ENCODE results near the gene DOCK10. TPM values are rescaled to one million over a fixed set of nuclear protein-coding genes. Genes with fewer than 3 reads are reported as not detected.
"Not testable (repeated sequence)": the region's sequence is repeated elsewhere in the genome, so short reads cannot be mapped to it uniquely, and the experiment has no call there.

Gene DOCK10
- polyA plus RNA-seq, 1 experiment, result 53.0 TPM

DNA sequence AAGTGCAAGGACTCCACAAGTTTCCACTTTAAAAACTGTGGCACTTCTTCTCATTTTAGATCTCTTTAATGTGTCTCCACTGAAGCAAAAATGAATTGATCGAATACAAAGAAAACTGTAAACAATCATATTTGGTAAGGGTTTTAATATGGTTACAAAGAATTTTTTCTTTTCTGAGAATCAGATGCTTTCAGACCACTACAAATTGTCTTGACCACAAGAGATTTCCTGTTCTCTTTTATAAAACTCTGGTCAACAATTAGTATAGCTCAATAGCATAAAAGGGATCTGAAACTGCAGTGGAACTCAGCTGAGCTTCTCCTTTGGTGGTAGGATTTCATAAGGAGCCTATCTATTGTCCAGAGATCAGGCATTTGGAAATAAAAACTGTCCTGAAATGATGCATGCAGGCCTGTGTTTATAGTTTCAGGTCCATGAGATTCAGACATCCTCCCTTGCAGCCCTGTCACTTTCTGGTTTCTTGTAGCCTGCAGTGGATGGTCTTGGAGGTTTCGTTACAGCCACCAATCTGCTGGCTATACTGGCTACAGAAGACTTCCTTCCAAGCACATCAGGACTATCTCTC is 120.0 kb downstream of the DOCK10 start:
- no peak for DNase-seq (ENCODE audit: low read depth, low spot score)
- CTCF ChIA-PET, result interaction anchor here (1.4 kb wide), 1 partner anchor 79 kb away, joined by 3 read pairs; no protein-coding TSS in a partner anchor
- no peak for TF ChIP-seq CTCF (IDR thresholded peaks at IDR 0.05; ENCODE audit: low read depth, low read length)
- POLR2A ChIA-PET, result no interaction called here
- Histone ChIP-seq H3K9me3 (ENCODE audit: control insufficient read depth, insufficient read depth, low read length) (no peaks in the 10 kb centered on the region), H3K4me3 (ENCODE audit: low read depth, low read length) (no peak overlapping the region), H3K27me3 (ENCODE audit: control insufficient read depth, insufficient read depth, low read length) (no peaks in the 10 kb centered on the region), H3K27ac (ENCODE audit: low read depth, low read length) (no peak overlapping the region)

DNA sequence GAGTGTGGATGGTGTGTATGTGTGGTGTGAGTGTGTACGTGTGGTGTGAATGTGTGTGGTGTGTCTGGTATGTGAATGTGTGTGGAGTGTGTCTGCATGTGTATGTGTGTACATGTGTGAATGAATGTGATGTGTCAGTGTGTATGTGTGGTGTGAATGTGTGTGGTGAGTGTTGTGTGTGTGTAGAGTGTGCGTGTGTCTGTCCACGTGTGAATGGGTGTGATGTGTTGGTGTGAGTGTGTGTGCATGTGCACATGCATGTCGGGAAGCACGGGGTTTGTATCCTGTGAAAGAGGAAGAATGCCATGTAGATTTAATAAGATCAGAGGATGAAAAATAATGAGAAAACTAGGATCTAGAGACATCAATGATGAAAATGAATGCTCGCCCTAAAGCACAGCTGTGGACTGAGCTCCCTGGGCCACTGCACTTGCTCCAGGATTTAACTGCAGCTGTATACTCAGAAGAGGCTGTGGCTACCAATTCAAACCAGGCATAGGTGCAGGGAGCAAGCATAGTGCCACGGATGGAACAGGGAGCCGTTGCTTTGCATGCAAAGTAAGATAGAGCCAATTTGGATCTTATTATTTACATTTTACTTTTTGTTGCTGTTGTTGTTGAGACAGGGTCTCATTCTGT is 122.7 kb downstream of the DOCK10 start:
- H3K9me3 ChIP-seq (ENCODE audit: control insufficient read depth, insufficient read depth, low read length), result no peaks in the 10 kb centered on the region
- no peak overlapping the region for H3K4me3 ChIP-seq (ENCODE audit: low read depth, low read length)
- DNase-seq (ENCODE audit: low read depth, low spot score), result no peak
- ChIA-PET CTCF (no interaction called here), POLR2A (no interaction called here)
- no peak for TF ChIP-seq CTCF (IDR thresholded peaks at IDR 0.05; ENCODE audit: low read depth, low read length)
- H3K27me3 ChIP-seq (ENCODE audit: control insufficient read depth, insufficient read depth, low read length), result no peaks in the 10 kb centered on the region
- no peak overlapping the region for H3K27ac ChIP-seq (ENCODE audit: low read depth, low read length)

DNA sequence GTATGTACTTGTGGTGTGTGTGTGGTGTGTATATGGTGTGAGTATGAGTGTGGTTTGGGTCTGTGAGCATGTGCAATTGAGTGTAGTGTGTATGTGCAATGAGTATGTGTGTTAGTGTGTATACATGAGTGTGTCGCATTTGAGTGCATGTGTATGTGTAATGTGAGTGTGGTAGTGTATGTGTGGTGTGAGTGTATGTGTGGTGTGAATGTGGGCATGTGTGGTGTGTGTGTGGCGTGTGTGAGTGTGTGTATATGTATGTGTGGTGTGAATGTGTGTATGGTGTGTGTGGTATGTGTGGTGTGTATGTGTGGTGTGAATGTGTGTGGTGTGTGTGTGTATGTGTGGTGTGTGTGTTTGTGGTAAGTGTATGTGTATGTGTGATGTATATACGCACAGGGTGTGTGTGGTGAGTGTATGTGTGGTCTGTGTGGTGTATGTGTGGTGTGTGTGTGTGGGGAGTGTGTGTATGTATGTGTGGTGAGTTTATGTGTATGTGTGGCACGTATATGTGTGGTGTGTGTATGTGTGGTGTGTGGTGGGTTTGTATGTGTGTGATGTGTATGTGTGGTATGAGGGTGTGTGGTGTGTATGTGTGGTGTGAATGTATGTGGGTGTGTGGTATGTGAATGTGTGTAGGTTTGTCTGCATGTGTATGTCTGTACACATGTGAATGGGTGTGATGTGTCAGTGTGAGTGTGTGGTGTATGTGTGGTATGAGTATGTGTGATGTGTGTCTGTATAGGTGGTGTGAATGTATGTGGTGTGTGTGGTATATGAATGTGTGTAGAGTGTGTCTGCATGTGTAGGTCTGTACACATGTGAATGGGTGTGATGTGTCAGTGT is 123.4 kb downstream of the DOCK10 start:
- DNase-seq (ENCODE audit: low read depth, low spot score), result no peak
- POLR2A ChIA-PET, result no interaction called here
- no peak overlapping the region for H3K4me3 ChIP-seq (ENCODE audit: low read depth, low read length)
- no peak for TF ChIP-seq CTCF (IDR thresholded peaks at IDR 0.05; ENCODE audit: low read depth, low read length)
- H3K27ac ChIP-seq (ENCODE audit: low read depth, low read length), result no peak overlapping the region
- no peaks in the 10 kb centered on the region for H3K27me3 ChIP-seq (ENCODE audit: control insufficient read depth, insufficient read depth, low read length)
- CTCF ChIA-PET, result no interaction called here
- H3K9me3 ChIP-seq (ENCODE audit: control insufficient read depth, insufficient read depth, low read length), result no peaks in the 10 kb centered on the region

DNA sequence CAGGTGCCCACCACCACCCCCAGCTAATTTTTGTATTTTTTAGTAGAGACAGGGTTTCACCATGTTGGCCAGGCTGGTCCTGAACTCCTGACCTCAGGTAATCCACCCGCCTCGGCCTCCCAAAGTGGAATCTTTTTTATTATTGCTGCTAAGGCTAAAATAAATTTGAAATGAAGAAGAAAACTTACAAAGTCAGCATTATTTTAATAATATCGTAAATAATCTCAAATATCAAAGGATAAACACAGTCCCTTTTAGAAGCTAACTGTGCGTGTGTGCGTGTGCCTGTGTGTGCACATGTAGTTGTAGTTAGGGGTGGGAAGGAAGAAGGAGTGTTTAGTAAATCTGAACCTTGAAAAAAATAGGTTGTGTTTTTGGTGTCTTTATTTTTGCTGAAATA is 125.0 kb downstream of the DOCK10 start:
- H3K27me3 ChIP-seq (ENCODE audit: control insufficient read depth, insufficient read depth, low read length); DNase-seq (ENCODE audit: low read depth, low spot score); H3K27ac ChIP-seq (ENCODE audit: low read depth, low read length); H3K4me3 ChIP-seq (ENCODE audit: low read depth, low read length); CTCF ChIA-PET; POLR2A ChIA-PET; H3K9me3 ChIP-seq (ENCODE audit: control insufficient read depth, insufficient read depth, low read length): not testable (repeated sequence)

- ChIA-PET CTCF (no interaction called here), POLR2A (interaction anchor here (0.6 kb wide), 1 partner anchor 12 kb away, joined by 8 read pairs; no protein-coding TSS in a partner anchor)
- TF ChIP-seq CTCF (IDR thresholded peaks at IDR 0.05; ENCODE audit: low read depth, low read length), result no peak
These were observed 127.1 kb downstream of the DOCK10 start for GRCh38 chr2:224915136-224915535.

More at GRCh38 chr2:224915136-224915535, 127.1 kb downstream of the DOCK10 start:
- no peak for DNase-seq (ENCODE audit: low read depth, low spot score)
- Histone ChIP-seq H3K27ac (ENCODE audit: low read depth, low read length) (no peak overlapping the region), H3K4me3 (ENCODE audit: low read depth, low read length) (no peak overlapping the region), H3K9me3 (ENCODE audit: control insufficient read depth, insufficient read depth, low read length) (no peaks in the 10 kb centered on the region), H3K27me3 (ENCODE audit: control insufficient read depth, insufficient read depth, low read length) (no peaks in the 10 kb centered on the region)
